ENCODE data around the gene OTUD5.

DNA sequence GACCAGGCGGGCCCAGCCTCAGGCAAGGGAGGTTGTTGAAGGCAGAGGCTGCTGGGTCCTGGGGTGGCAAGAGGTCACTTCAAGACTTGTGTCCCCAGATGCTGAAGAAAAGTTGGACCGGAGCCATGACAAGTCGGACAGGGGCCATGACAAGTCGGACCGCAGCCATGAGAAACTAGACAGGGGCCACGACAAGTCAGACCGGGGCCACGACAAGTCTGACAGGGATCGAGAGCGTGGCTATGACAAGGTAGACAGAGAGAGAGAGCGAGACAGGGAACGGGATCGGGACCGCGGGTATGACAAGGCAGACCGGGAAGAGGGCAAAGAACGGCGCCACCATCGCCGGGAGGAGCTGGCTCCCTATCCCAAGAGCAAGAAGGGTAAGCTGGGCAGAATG lies 55.3 kb downstream of the OTUD5 start:
- no peak for TF ChIP-seq ZNF274 (IDR thresholded peaks at IDR 0.05; ENCODE audit: low read depth, low read length)
- TF ChIP-seq SUZ12 (IDR thresholded peaks at IDR 0.05; ENCODE audit: extremely low read depth, insufficient read depth, insufficient read length) = no peak
- no peak for TF ChIP-seq YY1 (IDR thresholded peaks at IDR 0.05; ENCODE audit: insufficient read depth, insufficient read length)

Measured in NT2/D1 (cell line).